ENCODE results near the gene ACP3. TPM values are rescaled to one million over a fixed set of nuclear protein-coding genes. Genes with fewer than 3 reads are reported as not detected.

The ACP3 gene
- total and polyA plus RNA-seq, 12 donors, result 0.48 to 30.8 (median 7.4) TPM

GRCh38 chr3:132350814-132351213 lies 33.6 kb downstream of the ACP3 start:
- Histone ChIP-seq H3K36me3 (replicated peaks in 1 of 2) (no peaks in the 10 kb centered on the region), H3K4me1 (replicated peaks in 1 of 2) (no peaks in the 10 kb centered on the region), H3K27ac (no peak overlapping the region), H3K27me3 (no peaks in the 10 kb centered on the region), H3K9me3 (replicated peaks in 1 of 3) (no peaks in the 10 kb centered on the region), H3K4me3 (no peak overlapping the region)
- DNase-seq, result no peak
- 34 to 81% (median 65%) methylated on average over 1 of the region's 1 CpG for WGBS, 4 donors
- intact Hi-C loops (cut with DNase I), result loop anchor here in 1 of 2 donors (5.0 kb wide), 1 partner anchor 46 kb away; no protein-coding TSS in a partner anchor
- no peak for TF ChIP-seq CTCF (IDR thresholded peaks at IDR 0.05)
- no peak for TF ChIP-seq POLR2A (IDR thresholded peaks at IDR 0.05)

- H3K27ac ChIP-seq, result no peak overlapping the region
- WGBS, 4 donors, result 80 to 86% (median 83%) methylated on average over 5 of the region's 5 CpGs
- H3K36me3 ChIP-seq (replicated peaks in 1 of 2), result no peaks in the 10 kb centered on the region
- no peak for DNase-seq
- TF ChIP-seq POLR2A (IDR thresholded peaks at IDR 0.05) (no peak), CTCF (IDR thresholded peaks at IDR 0.05) (no peak)
- H3K9me3 ChIP-seq (replicated peaks in 1 of 3), result no peaks in the 10 kb centered on the region
- H3K4me1 ChIP-seq (replicated peaks in 1 of 2), result no peaks in the 10 kb centered on the region
- no peak overlapping the region for H3K4me3 ChIP-seq
- H3K27me3 ChIP-seq, result no peaks in the 10 kb centered on the region
- intact Hi-C loops (cut with DNase I), result loop anchor here in 1 of 2 donors (5.0 kb wide), 1 partner anchor 46 kb away; no protein-coding TSS in a partner anchor
Observed at GRCh38 chr3:132351222-132351806, 34.1 kb downstream of the ACP3 start.

- DNase-seq, result peak; percentile 52 to 89 (median 74)
- intact Hi-C loops (cut with DNase I), result loop anchor here (2.0 to 5.0 kb wide), 2 partner anchors 45 to 46 kb away; no protein-coding TSS in a partner anchor
Observed at GRCh38 chr3:132352556-132353143, 35.4 kb downstream of the ACP3 start.

More at GRCh38 chr3:132352556-132353143, 35.4 kb downstream of the ACP3 start:
- H3K36me3 ChIP-seq (replicated peaks in 1 of 2), result no peaks in the 10 kb centered on the region
- TF ChIP-seq POLR2A (IDR thresholded peaks at IDR 0.05) (no peak), CTCF (IDR thresholded peaks at IDR 0.05) (peak; percentile 83 to 94 (median 86))
- no peaks in the 10 kb centered on the region for H3K4me1 ChIP-seq (replicated peaks in 1 of 2)
- WGBS, 4 donors, result 15 to 18% (median 16%) methylated on average over 6 of the region's 6 CpGs
- no peaks in the 10 kb centered on the region for H3K9me3 ChIP-seq (replicated peaks in 1 of 3)
- H3K27me3 ChIP-seq, result no peaks in the 10 kb centered on the region
- H3K27ac ChIP-seq, result no peak overlapping the region
- H3K4me3 ChIP-seq, result no peak overlapping the region
